ENCODE results near the gene ZP1.

GRCh38 chr11:60870276-60870675 is 2.9 kb downstream of the ZP1 start:
- TF ChIP-seq CTCF (IDR thresholded peaks at IDR 0.05) = no peak
- no peak for TF ChIP-seq POLR2A (IDR thresholded peaks at IDR 0.05)

Measured in Peyer's patch (tissue), 4 donors.